Thyroid gland (tissue), 4 donors: ENCODE measurements around the gene STAP2.
A peak's percentile ranks its signal among the peaks of the same experiment; 100 is the strongest.

Source experiments
- CTCF ChIP-seq, 6 experiments: fragments of 200-600 bp in 3 of 6; fragments of 450-650 bp in 3 of 6; sonication (generic) in 3 of 6; IDR thresholded peaks; one replicate each; pipeline ENCODE4 v1.5.1; 2016 to 2019; ENCODE audit warnings: antibody characterized with exemption in 6 of 6, mild to moderate bottlenecking in 2 of 6, inconsistent platforms in 1 of 6, moderate library complexity in 1 of 6
- POLR2A ChIP-seq, 2 donors: fragments of 450-650 bp; IDR thresholded peaks; one replicate each; pipeline ENCODE4 v1.6.1; 2017; ENCODE audit warnings: antibody characterized with exemption in 2 of 2, mild to moderate bottlenecking in 2 of 2, moderate library complexity in 1 of 2

GRCh38 chr19:4343370-4344307 lies 5.0 kb upstream of the STAP2 start, which contains the start of gene MPND:
- TF ChIP-seq CTCF (IDR thresholded peaks at IDR 0.05), result no peak
- TF ChIP-seq POLR2A (IDR thresholded peaks at IDR 0.05), result peak in 1 of 2 donors; percentile 78
